Neural cell (in vitro differentiated cells): ENCODE data around the gene EYA2. TPM values are rescaled to one million over a fixed set of nuclear protein-coding genes. Genes with fewer than 3 reads are reported as not detected.

Experiments used
- H2AFZ ChIP-seq: fragments of 200-600, 300-800 bp; sonication (generic), shearing (Covaris generic); 2 replicates; pipeline ENCODE4 v1.6.0; 2014; ENCODE audit warnings: low read depth, mild to moderate bottlenecking, antibody characterized with exemption, low read length, moderate library complexity
- H3F3A ChIP-seq: fragments of 200-600 bp; shearing (Covaris generic); 2 replicates; pipeline ENCODE4 v1.6.1; 2016; ENCODE audit warnings: mild to moderate bottlenecking, moderate library complexity, mixed read lengths, antibody characterized with exemption, low read length; ENCODE audit not compliant: insufficient read depth, poor library complexity, severe bottlenecking
- H3K27ac ChIP-seq: fragments of 200-600, 300-800 bp; sonication (generic), shearing (Covaris generic); 2 replicates; pipeline ENCODE4 v1.5.1; 2014; ENCODE audit warnings: mild to moderate bottlenecking, low read length, moderate library complexity
- H3K27me3 ChIP-seq: fragments of 300-800, 200-600 bp; sonication (generic), shearing (Covaris generic); 2 replicates; pipeline ENCODE4 v1.6.0; 2014; ENCODE audit warnings: mild to moderate bottlenecking, low read depth, low read length, moderate library complexity; ENCODE audit not compliant: insufficient read depth
- H3K36me3 ChIP-seq: fragments of 300-800, 200-600 bp; sonication (generic), shearing (Covaris generic); 2 replicates; pipeline ENCODE4 v1.5.1; 2014; ENCODE audit warnings: mild to moderate bottlenecking, antibody characterized with exemption, low read length, moderate library complexity; ENCODE audit not compliant: insufficient read depth
- H3K4me2 ChIP-seq: fragments of 300-800, 200-600 bp; sonication (generic), shearing (Covaris generic); 2 replicates; pipeline ENCODE4 v1.6.0; 2014; ENCODE audit warnings: mild to moderate bottlenecking, low read length
- H3K4me3 ChIP-seq: fragments of 300-800, 200-600 bp; sonication (generic), shearing (Covaris generic); 2 replicates; pipeline ENCODE4 v1.5.1; 2014; ENCODE audit warnings: mild to moderate bottlenecking, low read length, moderate library complexity
- H3K79me2 ChIP-seq: fragments of 200-600 bp; shearing (Covaris generic); replicated peaks from 2 replicates; pipeline ENCODE4 v1.6.0; 2014; ENCODE audit warnings: mild to moderate bottlenecking, low read length, moderate library complexity; ENCODE audit not compliant: insufficient read depth
- H3K9ac ChIP-seq: fragments of 300-800, 200-600 bp; sonication (generic), shearing (Covaris generic); 2 replicates; pipeline ENCODE4 v1.6.1; 2016; ENCODE audit warnings: mild to moderate bottlenecking, low read length, mixed read lengths
- H3K9me2 ChIP-seq: fragments of 200-600 bp; shearing (Covaris generic); 2 replicates; pipeline ENCODE4 v1.6.1; 2016; ENCODE audit warnings: mild to moderate bottlenecking, low read length, mixed read lengths; ENCODE audit not compliant: insufficient read depth
- H3K9me3 ChIP-seq: fragments of 200-600, 300-800 bp; sonication (generic), shearing (Covaris generic); 2 replicates; pipeline ENCODE4 v1.6.1; 2016; ENCODE audit warnings: mild to moderate bottlenecking, mixed run types, low read length, moderate library complexity, mixed read lengths
- H4K20me1 ChIP-seq: fragments of 200-600 bp; shearing (Covaris generic); 2 replicates; pipeline ENCODE4 v1.6.1; 2016; ENCODE audit warnings: mild to moderate bottlenecking, mixed run types; ENCODE audit not compliant: insufficient read depth
- CTCF ChIP-seq: fragments of 450-650 bp; IDR thresholded peaks from 2 replicates; pipeline ENCODE4 v1.5.1; 2014; ENCODE audit warnings: antibody characterized with exemption, mild to moderate bottlenecking, moderate library complexity; ENCODE audit not compliant: poor library complexity, severe bottlenecking
- EP300 ChIP-seq: fragments of 450-650 bp; conservative IDR thresholded peaks from 2 replicates; pipeline ENCODE4 v1.6.1; 2014; ENCODE audit warnings: antibody characterized with exemption, mild to moderate bottlenecking, moderate library complexity; ENCODE audit not compliant: poor library complexity, severe bottlenecking
- EZH2 ChIP-seq: fragments of 200-600, 300-800 bp; shearing (Covaris generic), sonication (generic); IDR thresholded peaks from 2 replicates; pipeline ENCODE4 v1.6.1; 2014; ENCODE audit warnings: antibody characterized with exemption, low read length, borderline replicate concordance, mild to moderate bottlenecking; ENCODE audit not compliant: insufficient read depth, poor library complexity, severe bottlenecking
- POLR2AphosphoS5 ChIP-seq: IDR thresholded peaks from 2 replicates; pipeline ENCODE4 v1.6.1; 2012
- RAD21 ChIP-seq: fragments of 450-650 bp; conservative IDR thresholded peaks from 2 replicates; pipeline ENCODE4 v1.6.1; 2014; ENCODE audit warnings: antibody characterized with exemption, mild to moderate bottlenecking, moderate library complexity
- REST ChIP-seq: IDR thresholded peaks from 2 replicates; pipeline ENCODE4 v1.6.1; 2012; ENCODE audit warnings: borderline replicate concordance
- SMC3 ChIP-seq: fragments of 450-650 bp; conservative IDR thresholded peaks from 2 replicates; pipeline ENCODE4 v1.6.1; 2014; ENCODE audit warnings: antibody characterized with exemption, mild to moderate bottlenecking, moderate library complexity; ENCODE audit not compliant: poor library complexity
- TAF1 ChIP-seq: IDR thresholded peaks from 2 replicates; pipeline ENCODE4 v1.6.1; 2012; ENCODE audit warnings: low read depth
- polyA plus RNA-seq: library from polyadenylated mRNA; depleted of rRNA; stranded (reverse); fragments of >200 nt; gene quantifications from 2 replicates; pipeline ENCODE4 v1.2.3, GENCODE V29; 2014

EYA2 gene
- polyA plus RNA-seq, 1 donor from 2014 or later = 0.88 TPM

- Histone ChIP-seq H2AFZ (no peak overlapping the region), H3K27me3 (no peaks in the 10 kb centered on the region), H3K27ac (no peak overlapping the region), H3K9me3 (peaks cover 5% of the 10 kb centered on the region), H3K79me2 (no peaks in the 10 kb centered on the region), H3K9me2 (no peaks in the 10 kb centered on the region), H4K20me1 (no peaks in the 10 kb centered on the region), H3K9ac (no peak overlapping the region), H3K4me3 (no peak overlapping the region), H3K36me3 (no peaks in the 10 kb centered on the region), H3F3A (no peaks in the 10 kb centered on the region), H3K4me2 (no peak overlapping the region)
- TF ChIP-seq POLR2AphosphoS5 = no peak
- TF ChIP-seq REST = no peak
- no peak for TF ChIP-seq RAD21
- TF ChIP-seq EP300 = no peak
- TF ChIP-seq TAF1 = no peak
Observed at GRCh38 chr20:47108994-47109393, 214.4 kb downstream of the EYA2 start.

- TF ChIP-seq EZH2 (no peak), CTCF (no peak), SMC3 (no peak), REST (no peak), POLR2AphosphoS5 (no peak)
- Histone ChIP-seq H3F3A (no peaks in the 10 kb centered on the region), H3K9me3 (peaks cover 5% of the 10 kb centered on the region), H3K36me3 (no peaks in the 10 kb centered on the region), H3K4me2 (no peak overlapping the region), H3K4me3 (no peak overlapping the region), H3K9me2 (no peaks in the 10 kb centered on the region), H3K9ac (no peak overlapping the region), H3K79me2 (no peaks in the 10 kb centered on the region), H3K27ac (no peak overlapping the region), H4K20me1 (no peaks in the 10 kb centered on the region), H3K27me3 (no peaks in the 10 kb centered on the region), H2AFZ (no peak overlapping the region)
Observed at GRCh38 chr20:47110819-47111218, 216.2 kb downstream of the EYA2 start.
